GM12878 (cell line): ENCODE measurements around the gene HJV. TPM values are rescaled to one million over a fixed set of nuclear protein-coding genes. Genes with fewer than 3 reads are reported as not detected.

ENCODE experiments used
- ASH2L ChIP-seq: fragments of 300-600, 200-600 bp; sonication (generic); IDR thresholded peaks from 2 replicates; pipeline ENCODE4 v1.6.1; 2017; ENCODE audit warnings: low read depth, mild to moderate bottlenecking, borderline replicate concordance
- ATF2 ChIP-seq: IDR thresholded peaks from 2 replicates; pipeline ENCODE4 v1.6.1; 2012; ENCODE audit warnings: low read length, inconsistent platforms
- CEBPZ ChIP-seq: fragments of 150-350 bp; IDR thresholded peaks from 2 replicates; pipeline ENCODE4 v1.6.1; 2016; ENCODE audit warnings: low read depth, low read length
- E4F1 ChIP-seq: fragments of 450-650 bp; IDR thresholded peaks from 2 replicates; pipeline ENCODE4 v1.6.1; 2018; ENCODE audit warnings: borderline replicate concordance, mild to moderate bottlenecking; ENCODE audit not compliant: partially characterized antibody
- POLR2AphosphoS2 ChIP-seq: IDR thresholded peaks from 2 replicates; pipeline ENCODE4 v1.6.1; 2011; ENCODE audit warnings: low read depth, mild to moderate bottlenecking, low read length, improper control_type of control experiment, moderate library complexity
- RB1 ChIP-seq: fragments of 450-650 bp; formaldehyde crosslinking; IDR thresholded peaks from 2 replicates; pipeline ENCODE4 v1.6.1; 2017; ENCODE audit warnings: mild to moderate bottlenecking, borderline replicate concordance
- SKIL ChIP-seq: fragments of 450-650 bp; IDR thresholded peaks from 2 replicates; pipeline ENCODE4 v1.6.1; 2017; ENCODE audit warnings: mild to moderate bottlenecking, low read depth, inconsistent platforms; ENCODE audit not compliant: poor library complexity, severe bottlenecking
- TAF1 ChIP-seq: IDR thresholded peaks from 2 replicates; pipeline ENCODE4 v1.6.1; 2011; ENCODE audit warnings: mild to moderate bottlenecking, low read depth, low read length, borderline replicate concordance
- polyA plus RNA-seq, 11 experiments: library from polyadenylated mRNA; depleted of rRNA in 4 of 11; unstranded in 6 of 11; stranded (reverse) in 5 of 11; fragments of >200 nt; fragmentation: Nextera tagmentation in 4 of 11; fragmentation: Illumina TruSeq in 1 of 11; extraction: Ambion mirVana in 4 of 11; extraction: Trizol in 1 of 11; gene quantifications; 1 replicate in 1 of 11; 2 replicates in 10 of 11; pipeline versions ENCODE4 v1.2.1 to v1.2.3, GENCODE V29; 2011 to 2016; ENCODE audit warnings: inconsistent platforms in 2 of 11, missing spikeins in 2 of 11, low read depth in 1 of 11
- total RNA-seq, 4 experiments: library from RNA; depleted of rRNA in 3 of 4; stranded (reverse); fragments of >200 nt in 3 of 4; fragmentation: Illumina TruSeq in 1 of 4; extraction: Trizol in 1 of 4; gene quantifications; 2 replicates each; pipeline versions ENCODE4 v1.2.1 to v1.2.3, GENCODE V29; 2013 to 2021

HJV gene
- total and polyA plus RNA-seq, 10 of the 15 experiments (the other 5 are each of a cell fraction or from before 2014, with no cell fraction given): not detected

GRCh38 chr1:146001709-146002108 is 19.8 kb downstream of the HJV start (continued):
- TF ChIP-seq CEBPZ: no peak
- TF ChIP-seq ATF2: no peak
- no peak for TF ChIP-seq TAF1
- no peak for TF ChIP-seq RB1
- no peak for TF ChIP-seq ASH2L
- no peak for TF ChIP-seq POLR2AphosphoS2
- no peak for TF ChIP-seq SKIL
- no peak for TF ChIP-seq E4F1
